Calu3 (cell line): ENCODE results near the gene MSL3. TPM values are rescaled to one million over a fixed set of nuclear protein-coding genes. Genes with fewer than 3 reads are reported as not detected.

Experiments used
- BruUV-seq: library from RNA; stranded (reverse); fragments of 400-500 nt; replicated peaks from 2 replicates; lab custom pipeline; 2021; lab: Mats Ljungman, UMichigan
- CTCF ChIA-PET: fragments of 300-600 bp; sonication (Branson Sonifier 250); formaldehyde crosslinking; loops from one replicate; lab custom pipeline; 2022; ENCODE audit warnings: antibody characterized with exemption; lab: Charles Lee
- DNase-seq: peaks from one replicate; pipeline ENCODE4 v3.0.0; 2022
- H3K27ac Mint-ChIP-seq: one replicate; pipeline ENCODE4 v1.8.0; 2022; ENCODE audit warnings: mixed read lengths; ENCODE audit not compliant: unreplicated experiment
- H3K27me3 Mint-ChIP-seq: one replicate; pipeline ENCODE4 v1.8.0; 2022; ENCODE audit warnings: mixed read lengths; ENCODE audit not compliant: unreplicated experiment
- H3K36me3 Mint-ChIP-seq: one replicate; pipeline ENCODE4 v1.8.0; 2022; ENCODE audit warnings: mild to moderate bottlenecking, moderate library complexity, mixed read lengths; ENCODE audit not compliant: insufficient read depth, unreplicated experiment
- H3K4me1 Mint-ChIP-seq: one replicate; pipeline ENCODE4 v1.8.0; 2022; ENCODE audit warnings: mild to moderate bottlenecking, low read depth, mixed read lengths; ENCODE audit not compliant: unreplicated experiment
- H3K4me3 Mint-ChIP-seq: one replicate; pipeline ENCODE4 v1.8.0; 2022; ENCODE audit warnings: mild to moderate bottlenecking, low read depth, moderate library complexity, mixed read lengths; ENCODE audit not compliant: unreplicated experiment
- H3K9me3 Mint-ChIP-seq: one replicate; pipeline ENCODE4 v1.8.0; 2022; ENCODE audit warnings: low read depth, mixed read lengths; ENCODE audit not compliant: unreplicated experiment
- intact Hi-C: fragments of 100-400 bp; cut with micrococcal nuclease; formaldehyde crosslinking; loops from one replicate; pipeline ENCODE4 v1.10.0; 2022; ENCODE audit not compliant: unreplicated experiment
- total RNA-seq: library from RNA; stranded (reverse); gene quantifications from 2 replicates; pipeline ENCODE4 v1.2.3, GENCODE V29; 2022
- TF ChIP-seq, protein P1 (sequence below): fragments of 200-600 bp; IDR thresholded peaks from one replicate; pipeline ENCODE4 v1.8.0; 2022; ENCODE audit warnings: antibody characterized with exemption; ENCODE audit not compliant: unreplicated experiment

The MSL3 gene
- total RNA-seq, 1 experiment from 2014 or later = 30.7 TPM

DNA sequence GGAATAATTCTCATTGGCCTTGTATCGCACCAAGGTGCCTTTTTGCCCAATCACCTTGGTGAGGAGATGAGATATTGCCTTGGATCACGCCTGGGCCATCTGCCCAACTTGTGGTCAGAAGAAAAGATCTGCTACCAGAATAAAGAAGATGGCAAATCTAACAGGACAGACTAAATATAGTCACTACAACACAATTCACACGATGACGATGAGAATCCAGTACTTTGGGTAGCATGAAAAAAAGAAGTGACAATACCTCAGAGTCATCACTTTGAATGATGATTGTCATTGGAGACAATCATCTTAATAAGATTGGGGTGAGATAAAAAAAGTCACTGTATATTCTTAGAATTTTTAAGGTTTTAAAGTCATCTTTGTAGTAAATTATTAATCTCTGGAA is 7.3 kb upstream of the MSL3 start:
- Mint-ChIP-seq H3K9me3 (no peaks in the 10 kb centered on the region), H3K27me3 (peaks cover 24% of the 10 kb centered on the region), H3K4me1 (peaks cover 4% of the 10 kb centered on the region), H3K27ac (no peak overlapping the region), H3K4me3 (no peak overlapping the region), H3K36me3 (no peaks in the 10 kb centered on the region)
- TF ChIP-seq, protein P1, sequence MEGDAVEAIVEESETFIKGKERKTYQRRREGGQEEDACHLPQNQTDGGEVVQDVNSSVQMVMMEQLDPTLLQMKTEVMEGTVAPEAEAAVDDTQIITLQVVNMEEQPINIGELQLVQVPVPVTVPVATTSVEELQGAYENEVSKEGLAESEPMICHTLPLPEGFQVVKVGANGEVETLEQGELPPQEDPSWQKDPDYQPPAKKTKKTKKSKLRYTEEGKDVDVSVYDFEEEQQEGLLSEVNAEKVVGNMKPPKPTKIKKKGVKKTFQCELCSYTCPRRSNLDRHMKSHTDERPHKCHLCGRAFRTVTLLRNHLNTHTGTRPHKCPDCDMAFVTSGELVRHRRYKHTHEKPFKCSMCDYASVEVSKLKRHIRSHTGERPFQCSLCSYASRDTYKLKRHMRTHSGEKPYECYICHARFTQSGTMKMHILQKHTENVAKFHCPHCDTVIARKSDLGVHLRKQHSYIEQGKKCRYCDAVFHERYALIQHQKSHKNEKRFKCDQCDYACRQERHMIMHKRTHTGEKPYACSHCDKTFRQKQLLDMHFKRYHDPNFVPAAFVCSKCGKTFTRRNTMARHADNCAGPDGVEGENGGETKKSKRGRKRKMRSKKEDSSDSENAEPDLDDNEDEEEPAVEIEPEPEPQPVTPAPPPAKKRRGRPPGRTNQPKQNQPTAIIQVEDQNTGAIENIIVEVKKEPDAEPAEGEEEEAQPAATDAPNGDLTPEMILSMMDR = no peak
- CTCF ChIA-PET = no interaction called here
- intact Hi-C loops = no loop called here
- DNase-seq = no peak
- BruUV-seq = no TSS peak

DNA sequence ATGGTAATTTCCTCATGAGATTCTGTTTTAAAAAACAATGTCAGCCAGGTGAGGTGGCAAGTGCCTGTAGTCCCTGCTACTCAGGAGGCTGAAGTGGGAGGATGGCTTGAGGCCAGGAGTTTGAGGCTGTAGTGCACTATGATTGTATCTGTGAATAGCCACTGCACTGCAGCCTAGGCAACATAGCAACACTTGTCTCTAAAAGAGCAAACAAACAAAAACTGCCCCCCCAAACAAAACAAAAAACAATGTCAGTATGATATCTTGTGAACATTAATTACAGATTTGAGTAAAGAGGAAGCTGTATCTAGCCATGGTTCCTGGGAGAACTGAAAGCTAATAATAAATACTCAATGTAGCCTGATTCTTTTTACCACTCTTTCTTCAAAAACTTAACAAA is 6.8 kb upstream of the MSL3 start:
- BruUV-seq = no TSS peak
- Mint-ChIP-seq H3K9me3 (no peaks in the 10 kb centered on the region), H3K27me3 (peaks cover 30% of the 10 kb centered on the region), H3K27ac (no peak overlapping the region), H3K4me1 (peaks cover 10% of the 10 kb centered on the region), H3K36me3 (no peaks in the 10 kb centered on the region), H3K4me3 (no peak overlapping the region)
- no peak for DNase-seq
- TF ChIP-seq, protein P1 = no peak
- intact Hi-C loops = no loop called here
- CTCF ChIA-PET = no interaction called here

DNA sequence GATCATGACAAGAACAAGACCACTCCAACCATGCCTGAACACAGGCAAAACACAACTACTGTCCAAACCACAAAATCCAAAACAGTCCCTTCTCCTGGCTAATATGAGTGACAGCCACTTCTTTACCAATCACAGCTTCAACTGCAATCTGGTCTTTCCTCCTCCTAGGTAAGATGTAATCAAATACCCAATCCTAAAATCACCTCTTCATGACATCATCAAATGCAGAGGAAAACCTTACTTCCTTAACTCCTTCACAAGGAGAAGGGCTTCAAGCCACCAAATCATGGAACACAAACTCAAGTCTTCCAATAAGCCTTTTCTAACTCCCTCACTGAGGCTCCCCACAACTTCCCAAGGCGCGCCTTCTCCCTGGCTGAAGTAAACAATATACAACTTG is 4.4 kb upstream of the MSL3 start:
- H3K9me3 Mint-ChIP-seq = no peaks in the 10 kb centered on the region
- H3K36me3 Mint-ChIP-seq = peaks cover 12% of the 10 kb centered on the region
- DNase-seq = no peak
- H3K27ac Mint-ChIP-seq = no peak overlapping the region
- no TSS peak for BruUV-seq
- no peak overlapping the region for H3K4me3 Mint-ChIP-seq
- intact Hi-C loops = no loop called here
- peaks cover 39% of the 10 kb centered on the region for H3K27me3 Mint-ChIP-seq
- TF ChIP-seq, protein P1 = no peak
- peaks cover 22% of the 10 kb centered on the region for H3K4me1 Mint-ChIP-seq
- CTCF ChIA-PET = no interaction called here

DNA sequence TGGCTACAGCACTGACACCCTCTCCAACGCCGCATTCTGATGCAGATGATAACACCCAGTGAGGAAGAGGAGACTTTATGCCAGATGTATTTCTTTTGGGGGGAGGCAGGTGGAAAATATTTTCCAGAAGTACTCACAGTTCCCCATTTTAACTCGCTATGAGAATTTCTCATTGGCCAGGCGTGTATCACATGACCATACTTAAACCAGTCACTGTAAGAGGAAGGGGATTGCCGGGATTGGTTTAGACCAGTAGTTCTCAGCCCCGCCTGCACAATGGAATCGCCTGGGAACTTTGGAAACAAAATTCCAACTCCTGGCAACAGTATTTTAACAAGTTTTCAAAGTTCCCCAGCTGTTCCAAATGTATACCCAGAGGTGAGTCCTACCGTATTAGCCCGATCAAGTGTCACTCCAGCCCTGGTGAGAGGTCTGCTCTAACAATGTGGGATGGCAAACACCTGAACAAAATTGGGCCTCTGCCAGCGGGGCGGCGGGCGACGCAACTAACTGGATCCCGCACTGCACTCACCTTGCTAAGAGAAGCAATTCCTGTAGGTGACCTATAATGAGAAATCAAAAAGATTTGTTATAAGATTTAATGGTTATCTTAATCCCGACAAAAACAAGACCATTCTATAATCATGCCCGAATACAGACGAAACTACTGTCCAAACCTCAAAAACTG is 2.9 kb upstream of the MSL3 start:
- intact Hi-C loops = no loop called here
- BruUV-seq = no TSS peak
- no peak for DNase-seq
- Mint-ChIP-seq H3K27ac (no peak overlapping the region), H3K9me3 (no peaks in the 10 kb centered on the region), H3K27me3 (peaks cover 39% of the 10 kb centered on the region), H3K36me3 (peaks cover 23% of the 10 kb centered on the region), H3K4me3 (no peak overlapping the region), H3K4me1 (peaks cover 28% of the 10 kb centered on the region)
- TF ChIP-seq, protein P1 = no peak
- CTCF ChIA-PET = no interaction called here
